ENCODE results near the gene PUS3.

PUS3 gene

GRCh38 chr11:125935056-125935455, 32.0 kb upstream of the PUS3 start:
- TF ChIP-seq EZH2phosphoT487 (IDR thresholded peaks at IDR 0.05; ENCODE audit: low read depth) = no peak
- TF ChIP-seq CTCF (IDR thresholded peaks at IDR 0.05; ENCODE audit: low read depth, low read length) = peak; percentile 19; the same call in 1 of the 2 replicates
- H3K36me3 ChIP-seq (replicated peaks; ENCODE audit: low read depth, low read length) = no peaks in the 10 kb centered on the region
- H2AFZ ChIP-seq (ENCODE audit: low read depth, low read length) = no peak overlapping the region
- peaks cover 10% of the 10 kb centered on the region for H3K27me3 ChIP-seq (ENCODE audit: low read depth, low read length)
- no peak overlapping the region for H3K27ac ChIP-seq (ENCODE audit: low read length)
- H3K4me1 ChIP-seq (ENCODE audit: low read length) = peaks cover 3% of the 10 kb centered on the region
- H3K4me3 ChIP-seq (ENCODE audit: low read length) = no peak overlapping the region
- no peak overlapping the region for H3K4me2 ChIP-seq (ENCODE audit: low read length)
- no peak overlapping the region for H3K9ac ChIP-seq (ENCODE audit: low read length)
- H3K79me2 ChIP-seq (ENCODE audit: low read length) = no peaks in the 10 kb centered on the region
- no peaks in the 10 kb centered on the region for H4K20me1 ChIP-seq (ENCODE audit: insufficient read depth, low read length)
- H3K9me3 ChIP-seq (ENCODE audit: insufficient read depth, low read length) = no peaks in the 10 kb centered on the region

- no peak overlapping the region for H3K4me3 ChIP-seq (ENCODE audit: low read length)
- no peak overlapping the region for H3K4me2 ChIP-seq (ENCODE audit: low read length)
- H3K9me3 ChIP-seq (ENCODE audit: insufficient read depth, low read length) = no peaks in the 10 kb centered on the region
- TF ChIP-seq CTCF (IDR thresholded peaks at IDR 0.05; ENCODE audit: low read depth, low read length) (no peak), EZH2phosphoT487 (IDR thresholded peaks at IDR 0.05; ENCODE audit: low read depth) (no peak)
- H3K9ac ChIP-seq (ENCODE audit: low read length) = no peak overlapping the region
- no peak overlapping the region for H3K27ac ChIP-seq (ENCODE audit: low read length)
- no peaks in the 10 kb centered on the region for H3K79me2 ChIP-seq (ENCODE audit: low read length)
- peaks cover 3% of the 10 kb centered on the region for H3K4me1 ChIP-seq (ENCODE audit: low read length)
- no peaks in the 10 kb centered on the region for H3K36me3 ChIP-seq (replicated peaks; ENCODE audit: low read depth, low read length)
- no peak overlapping the region for H2AFZ ChIP-seq (ENCODE audit: low read depth, low read length)
- H4K20me1 ChIP-seq (ENCODE audit: insufficient read depth, low read length) = no peaks in the 10 kb centered on the region
- peaks cover 13% of the 10 kb centered on the region for H3K27me3 ChIP-seq (ENCODE audit: low read depth, low read length)
Observed at GRCh38 chr11:125934473-125934872, 31.5 kb upstream of the PUS3 start.

GRCh38 chr11:125933030-125933813, 30.2 kb upstream of the PUS3 start:
- Histone ChIP-seq H3K79me2 (ENCODE audit: low read length) (no peaks in the 10 kb centered on the region), H3K4me3 (ENCODE audit: low read length) (no peak overlapping the region), H3K9me3 (ENCODE audit: insufficient read depth, low read length) (no peaks in the 10 kb centered on the region), H3K27me3 (ENCODE audit: low read depth, low read length) (peaks cover 24% of the 10 kb centered on the region), H3K4me2 (ENCODE audit: low read length) (no peak overlapping the region), H3K4me1 (ENCODE audit: low read length) (peaks cover 3% of the 10 kb centered on the region), H3K36me3 (replicated peaks; ENCODE audit: low read depth, low read length) (no peaks in the 10 kb centered on the region), H4K20me1 (ENCODE audit: insufficient read depth, low read length) (no peaks in the 10 kb centered on the region), H2AFZ (ENCODE audit: low read depth, low read length) (no peak overlapping the region), H3K27ac (ENCODE audit: low read length) (no peak overlapping the region), H3K9ac (ENCODE audit: low read length) (no peak overlapping the region)
- TF ChIP-seq EZH2phosphoT487 (IDR thresholded peaks at IDR 0.05; ENCODE audit: low read depth) = no peak
- no peak for TF ChIP-seq CTCF (IDR thresholded peaks at IDR 0.05; ENCODE audit: low read depth, low read length)

- H3K4me2 ChIP-seq (ENCODE audit: low read length) = no peak overlapping the region
- no peaks in the 10 kb centered on the region for H4K20me1 ChIP-seq (ENCODE audit: insufficient read depth, low read length)
- H3K27me3 ChIP-seq (ENCODE audit: low read depth, low read length) = peaks cover 28% of the 10 kb centered on the region
- H3K79me2 ChIP-seq (ENCODE audit: low read length) = no peaks in the 10 kb centered on the region
- H3K9ac ChIP-seq (ENCODE audit: low read length) = no peak overlapping the region
- H2AFZ ChIP-seq (ENCODE audit: low read depth, low read length) = no peak overlapping the region
- H3K27ac ChIP-seq (ENCODE audit: low read length) = no peak overlapping the region
- H3K9me3 ChIP-seq (ENCODE audit: insufficient read depth, low read length) = no peaks in the 10 kb centered on the region
- no peak overlapping the region for H3K4me3 ChIP-seq (ENCODE audit: low read length)
- H3K4me1 ChIP-seq (ENCODE audit: low read length) = peaks cover 3% of the 10 kb centered on the region
- H3K36me3 ChIP-seq (replicated peaks; ENCODE audit: low read depth, low read length) = no peaks in the 10 kb centered on the region
- TF ChIP-seq CTCF (IDR thresholded peaks at IDR 0.05; ENCODE audit: low read depth, low read length) = no peak
Observed at GRCh38 chr11:125932301-125932700, 29.3 kb upstream of the PUS3 start.

Measured in OCI-LY3 (cell line).